ENCODE data around the gene MYL3. TPM values are rescaled to one million over a fixed set of nuclear protein-coding genes. Genes with fewer than 3 reads are reported as not detected.

The MYL3 gene
- total RNA-seq, 1 experiment from 2014 or later = not detected

- H2AFZ ChIP-seq (ENCODE audit: low read length) = no peak overlapping the region
- no peaks in the 10 kb centered on the region for H3K79me2 ChIP-seq (ENCODE audit: low read length)
- DNase-seq = no peak
- H3K9ac ChIP-seq (ENCODE audit: low read length) = no peak overlapping the region
- H3K27ac ChIP-seq (ENCODE audit: low read length) = no peak overlapping the region
- H3K36me3 ChIP-seq (ENCODE audit: insufficient read depth, low read length) = no peaks in the 10 kb centered on the region
- no peaks in the 10 kb centered on the region for H4K20me1 ChIP-seq (ENCODE audit: insufficient read depth, low read depth, low read length)
- H3K27me3 ChIP-seq (ENCODE audit: low read length) = no peaks in the 10 kb centered on the region
- no peak overlapping the region for H3K4me3 ChIP-seq (ENCODE audit: low read length)
- H3K9me3 ChIP-seq (ENCODE audit: low read length) = no peaks in the 10 kb centered on the region
- H3K9me2 ChIP-seq (replicated peaks; ENCODE audit: insufficient read depth, low read length) = no peaks in the 10 kb centered on the region
- peaks cover 4% of the 10 kb centered on the region; the same call in 1 of the 2 replicates for H3K4me1 ChIP-seq (ENCODE audit: low read length)
- no peak overlapping the region for H3K4me2 ChIP-seq (ENCODE audit: low read depth, low read length, poor library complexity, severe bottlenecking)
Observed at GRCh38 chr3:46856576-46857471, 6.4 kb downstream of the MYL3 start.

- Histone ChIP-seq H3K9me3 (ENCODE audit: low read length) (no peaks in the 10 kb centered on the region), H3K36me3 (ENCODE audit: insufficient read depth, low read length) (no peaks in the 10 kb centered on the region), H3K27me3 (ENCODE audit: low read length) (no peaks in the 10 kb centered on the region), H3K4me3 (ENCODE audit: low read length) (no peak overlapping the region), H3K9me2 (replicated peaks; ENCODE audit: insufficient read depth, low read length) (no peaks in the 10 kb centered on the region), H3K4me2 (ENCODE audit: low read depth, low read length, poor library complexity, severe bottlenecking) (no peak overlapping the region), H3K27ac (ENCODE audit: low read length) (no peak overlapping the region), H3K79me2 (ENCODE audit: low read length) (no peaks in the 10 kb centered on the region), H4K20me1 (ENCODE audit: insufficient read depth, low read depth, low read length) (no peaks in the 10 kb centered on the region), H3K4me1 (ENCODE audit: low read length) (peaks cover 4% of the 10 kb centered on the region; the same call in 1 of the 2 replicates), H2AFZ (ENCODE audit: low read length) (no peak overlapping the region), H3K9ac (ENCODE audit: low read length) (no peak overlapping the region)
- DNase-seq = no peak
Observed at GRCh38 chr3:46854555-46854991, 8.7 kb downstream of the MYL3 start.

- Histone ChIP-seq H3K27me3 (ENCODE audit: low read length) (no peaks in the 10 kb centered on the region), H3K4me3 (ENCODE audit: low read length) (no peak overlapping the region), H2AFZ (ENCODE audit: low read length) (no peak overlapping the region), H3K9me3 (ENCODE audit: low read length) (no peaks in the 10 kb centered on the region), H3K79me2 (ENCODE audit: low read length) (no peaks in the 10 kb centered on the region), H3K27ac (ENCODE audit: low read length) (no peak overlapping the region), H4K20me1 (ENCODE audit: insufficient read depth, low read depth, low read length) (no peaks in the 10 kb centered on the region), H3K9me2 (replicated peaks; ENCODE audit: insufficient read depth, low read length) (no peaks in the 10 kb centered on the region), H3K4me1 (ENCODE audit: low read length) (peaks cover 4% of the 10 kb centered on the region; the same call in 1 of the 2 replicates), H3K4me2 (ENCODE audit: low read depth, low read length, poor library complexity, severe bottlenecking) (no peak overlapping the region), H3K9ac (ENCODE audit: low read length) (no peak overlapping the region), H3K36me3 (ENCODE audit: insufficient read depth, low read length) (no peaks in the 10 kb centered on the region)
- no peak for DNase-seq
Observed at GRCh38 chr3:46853441-46854415, 9.5 kb downstream of the MYL3 start.

GRCh38 chr3:46852839-46853355 is 10.3 kb downstream of the MYL3 start:
- DNase-seq = no peak
- H3K4me3 ChIP-seq (ENCODE audit: low read length) = no peak overlapping the region
- H3K36me3 ChIP-seq (ENCODE audit: insufficient read depth, low read length) = no peaks in the 10 kb centered on the region
- H3K27me3 ChIP-seq (ENCODE audit: low read length) = no peaks in the 10 kb centered on the region
- no peaks in the 10 kb centered on the region for H3K9me2 ChIP-seq (replicated peaks; ENCODE audit: insufficient read depth, low read length)
- H2AFZ ChIP-seq (ENCODE audit: low read length) = no peak overlapping the region
- no peak overlapping the region for H3K4me2 ChIP-seq (ENCODE audit: low read depth, low read length, poor library complexity, severe bottlenecking)
- H3K4me1 ChIP-seq (ENCODE audit: low read length) = peaks cover 4% of the 10 kb centered on the region; the same call in 1 of the 2 replicates
- no peaks in the 10 kb centered on the region for H4K20me1 ChIP-seq (ENCODE audit: insufficient read depth, low read depth, low read length)
- H3K27ac ChIP-seq (ENCODE audit: low read length) = no peak overlapping the region
- no peaks in the 10 kb centered on the region for H3K9me3 ChIP-seq (ENCODE audit: low read length)
- no peaks in the 10 kb centered on the region for H3K79me2 ChIP-seq (ENCODE audit: low read length)
- no peak overlapping the region for H3K9ac ChIP-seq (ENCODE audit: low read length)

GRCh38 chr3:46852334-46852720 is 10.9 kb downstream of the MYL3 start:
- Histone ChIP-seq H3K27me3 (ENCODE audit: low read length) (no peaks in the 10 kb centered on the region), H3K9ac (ENCODE audit: low read length) (no peak overlapping the region), H2AFZ (ENCODE audit: low read length) (no peak overlapping the region), H3K4me3 (ENCODE audit: low read length) (no peak overlapping the region), H3K27ac (ENCODE audit: low read length) (no peak overlapping the region), H3K36me3 (ENCODE audit: insufficient read depth, low read length) (no peaks in the 10 kb centered on the region), H3K79me2 (ENCODE audit: low read length) (no peaks in the 10 kb centered on the region), H3K4me2 (ENCODE audit: low read depth, low read length, poor library complexity, severe bottlenecking) (no peak overlapping the region), H3K4me1 (ENCODE audit: low read length) (peaks cover 4% of the 10 kb centered on the region; the same call in 1 of the 2 replicates), H3K9me3 (ENCODE audit: low read length) (no peaks in the 10 kb centered on the region), H4K20me1 (ENCODE audit: insufficient read depth, low read depth, low read length) (no peaks in the 10 kb centered on the region), H3K9me2 (replicated peaks; ENCODE audit: insufficient read depth, low read length) (no peaks in the 10 kb centered on the region)
- no peak for DNase-seq

GRCh38 chr3:46851364-46852333 is 11.6 kb downstream of the MYL3 start:
- Histone ChIP-seq H2AFZ (ENCODE audit: low read length) (no peak overlapping the region), H3K9ac (ENCODE audit: low read length) (no peak overlapping the region), H4K20me1 (ENCODE audit: insufficient read depth, low read depth, low read length) (no peaks in the 10 kb centered on the region), H3K9me2 (replicated peaks; ENCODE audit: insufficient read depth, low read length) (no peaks in the 10 kb centered on the region), H3K36me3 (ENCODE audit: insufficient read depth, low read length) (no peaks in the 10 kb centered on the region), H3K27ac (ENCODE audit: low read length) (no peak overlapping the region), H3K4me3 (ENCODE audit: low read length) (no peak overlapping the region), H3K79me2 (ENCODE audit: low read length) (no peaks in the 10 kb centered on the region), H3K4me1 (ENCODE audit: low read length) (peaks cover 6% of the 10 kb centered on the region), H3K9me3 (ENCODE audit: low read length) (no peaks in the 10 kb centered on the region), H3K4me2 (ENCODE audit: low read depth, low read length, poor library complexity, severe bottlenecking) (no peak overlapping the region), H3K27me3 (ENCODE audit: low read length) (no peaks in the 10 kb centered on the region)
- DNase-seq = no peak

- Histone ChIP-seq H3K4me3 (ENCODE audit: low read length) (no peak overlapping the region), H3K9ac (ENCODE audit: low read length) (no peak overlapping the region), H4K20me1 (ENCODE audit: insufficient read depth, low read depth, low read length) (no peaks in the 10 kb centered on the region), H3K4me2 (ENCODE audit: low read depth, low read length, poor library complexity, severe bottlenecking) (no peak overlapping the region), H3K79me2 (ENCODE audit: low read length) (no peaks in the 10 kb centered on the region), H3K27ac (ENCODE audit: low read length) (no peak overlapping the region), H2AFZ (ENCODE audit: low read length) (no peak overlapping the region), H3K4me1 (ENCODE audit: low read length) (peaks cover 17% of the 10 kb centered on the region), H3K27me3 (ENCODE audit: low read length) (no peaks in the 10 kb centered on the region), H3K36me3 (ENCODE audit: insufficient read depth, low read length) (no peaks in the 10 kb centered on the region), H3K9me2 (replicated peaks; ENCODE audit: insufficient read depth, low read length) (no peaks in the 10 kb centered on the region), H3K9me3 (ENCODE audit: low read length) (no peaks in the 10 kb centered on the region)
- no peak for DNase-seq
Observed at GRCh38 chr3:46850468-46850779, 12.8 kb downstream of the MYL3 start.
